Stimulated activated CD8-positive, alpha-beta memory T cell treated with anti-CD3 and anti-CD28 coated beads, Interleukin-2, amount 100 ng/mL, for 48 hours (primary cell): ENCODE measurements around the gene TOPAZ1.

Experiments
- DNase-seq, 2 donors: peaks; one replicate each; pipeline ENCODE4 v3.0.0-alpha.2; 2020; ENCODE audit warnings: low read depth in 2 of 2

Gene TOPAZ1

DNA sequence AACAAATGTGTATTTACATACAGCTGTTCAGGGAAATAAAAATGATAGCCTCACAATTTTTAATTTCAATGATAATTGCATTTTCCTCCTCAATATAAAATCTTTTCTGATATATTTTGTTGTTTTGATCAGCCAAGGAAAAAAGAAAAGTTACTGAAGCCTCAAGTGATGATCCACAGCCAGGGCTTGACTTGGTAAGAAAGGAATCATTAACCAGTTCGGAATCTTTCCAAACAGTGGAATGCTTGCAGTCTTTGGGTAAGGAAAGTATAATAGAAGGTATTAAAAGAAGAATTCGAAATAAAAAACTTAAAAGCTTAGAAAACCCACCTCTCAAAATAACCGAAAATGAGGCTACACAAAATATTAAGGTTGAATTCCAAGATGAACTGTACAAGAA, 1.0 kb downstream of the TOPAZ1 start:
- DNase-seq, result no peak

DNA sequence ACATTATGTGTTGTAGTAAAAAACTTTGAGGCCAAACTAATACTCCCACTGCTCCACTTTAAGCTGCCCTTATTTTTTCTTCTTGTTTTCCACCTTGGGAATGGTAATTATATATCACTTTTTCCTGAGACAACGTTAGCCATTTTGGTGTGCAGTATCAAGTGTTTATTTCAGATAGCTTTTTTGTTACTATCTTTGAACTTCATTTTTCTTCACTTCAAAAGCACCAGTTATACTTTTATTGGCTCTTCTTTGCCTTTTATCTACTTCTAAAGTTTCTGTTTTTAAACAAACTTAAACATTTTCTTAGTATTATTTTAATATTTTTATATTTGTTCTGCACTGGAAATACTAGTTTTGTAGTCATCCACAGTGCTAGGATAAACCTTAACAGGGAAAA, 6.5 kb downstream of the TOPAZ1 start:
- DNase-seq, result no peak

DNA sequence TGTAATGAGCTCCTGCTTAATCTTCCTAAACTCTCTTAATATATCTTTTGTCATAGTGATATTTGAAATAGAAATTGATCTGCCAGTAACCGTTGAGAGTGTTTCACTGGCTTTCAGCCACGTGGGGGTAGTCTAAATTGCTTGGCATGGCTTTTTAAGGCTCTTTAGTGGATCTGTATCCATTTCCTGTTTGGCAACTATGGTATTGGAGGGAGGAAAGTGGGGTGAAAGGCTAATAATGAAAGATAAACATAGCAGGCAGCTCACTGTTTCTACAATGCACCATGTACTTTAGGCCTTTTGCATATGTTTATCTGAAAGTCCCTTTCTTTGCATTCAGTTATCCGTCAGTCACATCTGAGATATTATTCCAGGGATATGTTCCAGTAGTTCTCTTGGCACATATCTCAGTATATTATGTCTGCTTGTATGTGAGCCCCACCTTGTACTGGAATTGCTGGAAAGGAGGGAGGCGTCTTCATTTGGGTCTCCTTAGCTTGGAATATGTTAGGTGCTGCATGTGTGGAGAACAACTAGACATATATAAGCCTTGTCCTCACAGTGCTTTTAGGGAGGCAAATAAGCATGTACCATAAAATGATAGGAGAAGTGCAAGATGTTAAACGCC, 10.8 kb downstream of the TOPAZ1 start:
- no peak for DNase-seq

DNA sequence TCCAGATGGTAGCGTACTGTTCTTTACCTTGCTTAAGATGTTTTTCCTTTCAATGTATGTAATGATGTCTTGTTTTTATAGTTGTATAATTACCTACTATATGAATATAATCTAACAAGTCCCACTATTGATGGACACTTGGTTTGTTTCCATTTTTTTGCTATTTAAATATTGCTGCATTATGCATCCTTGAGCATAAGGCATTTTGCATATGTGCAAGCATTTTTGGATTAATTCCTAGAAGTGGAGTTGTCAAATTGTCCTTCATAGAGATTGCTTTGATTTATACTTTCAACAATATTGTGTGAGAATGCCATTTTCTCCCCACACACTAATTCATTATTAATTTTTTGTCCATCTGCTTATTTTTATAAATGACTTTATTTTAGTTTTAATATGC, 17.7 kb downstream of the TOPAZ1 start:
- DNase-seq, result no peak

DNA sequence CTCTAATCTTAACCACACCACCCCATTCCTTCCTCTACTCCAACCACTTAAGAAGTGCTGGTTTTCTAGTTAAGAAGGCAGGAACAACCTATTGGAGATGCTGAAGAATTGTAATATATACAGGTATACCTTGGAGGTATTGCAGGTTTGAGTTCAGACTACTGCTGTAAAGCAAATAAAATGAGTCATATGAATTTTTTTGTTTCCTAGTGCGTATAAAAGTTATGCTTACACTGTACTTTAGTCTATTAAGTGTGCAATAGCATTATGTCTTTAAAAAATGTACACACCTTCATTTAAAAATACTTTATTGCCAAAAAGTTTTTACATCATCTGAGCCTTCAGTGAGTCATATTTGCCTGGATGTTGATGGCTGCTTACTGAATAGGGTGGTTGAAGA, 22.5 kb downstream of the TOPAZ1 start:
- no peak for DNase-seq

DNA sequence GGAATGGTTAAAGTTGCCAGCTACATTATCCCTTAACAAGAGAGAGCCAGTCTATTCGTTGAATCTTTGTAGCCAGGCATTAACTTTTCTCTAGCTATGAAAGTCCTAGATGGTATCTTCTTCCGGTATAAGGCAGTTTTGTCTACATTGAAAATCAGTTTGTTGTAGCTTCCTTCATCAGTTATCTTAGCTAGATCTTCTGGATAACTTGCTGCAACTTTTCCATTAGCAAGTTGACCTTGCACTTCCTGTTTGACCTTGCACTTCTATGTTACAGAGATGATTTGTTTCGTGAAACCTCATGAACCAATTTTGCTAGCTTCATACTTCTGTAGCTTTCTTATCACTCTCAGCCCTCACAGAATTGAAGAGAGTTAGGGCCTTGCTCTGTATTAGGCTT, 24.1 kb downstream of the TOPAZ1 start:
- no peak for DNase-seq

DNA sequence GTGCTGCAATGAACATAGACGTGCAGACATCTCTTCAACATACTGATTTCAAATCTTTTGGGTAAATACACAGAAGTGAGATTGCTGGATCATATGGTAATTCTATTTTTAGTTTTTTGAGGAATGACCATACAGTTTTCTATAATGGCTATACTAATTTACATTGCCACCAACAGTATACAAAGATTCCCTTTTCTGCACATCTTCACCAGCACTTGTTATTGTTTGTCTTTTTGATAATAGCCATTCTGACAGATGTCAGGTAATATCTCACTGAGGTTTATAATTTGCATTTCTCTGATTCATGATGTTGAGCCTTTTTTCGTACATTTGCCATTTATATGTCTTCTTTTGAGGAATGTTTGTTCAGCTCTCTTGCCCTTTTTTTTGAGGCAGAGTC, 30.5 kb downstream of the TOPAZ1 start:
- no peak for DNase-seq

DNA sequence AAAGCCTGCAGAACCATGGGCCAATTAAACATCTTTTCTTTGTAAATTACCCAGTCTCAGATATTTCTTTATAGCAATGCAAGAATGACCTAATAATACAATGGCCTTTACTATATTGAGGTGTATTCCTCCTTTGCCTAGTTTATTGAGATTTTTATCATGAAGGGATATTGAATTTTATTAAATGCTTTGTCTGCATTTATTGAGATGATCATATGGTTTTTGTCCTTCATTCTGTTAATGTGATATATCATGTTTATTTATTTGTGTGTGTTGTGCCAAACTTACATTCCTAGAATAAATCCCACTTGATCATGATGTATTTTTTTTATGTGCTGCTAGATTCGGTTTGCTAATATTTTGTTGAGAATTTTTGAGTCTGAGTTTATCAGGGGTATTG, 36.2 kb downstream of the TOPAZ1 start:
- no peak for DNase-seq

DNA sequence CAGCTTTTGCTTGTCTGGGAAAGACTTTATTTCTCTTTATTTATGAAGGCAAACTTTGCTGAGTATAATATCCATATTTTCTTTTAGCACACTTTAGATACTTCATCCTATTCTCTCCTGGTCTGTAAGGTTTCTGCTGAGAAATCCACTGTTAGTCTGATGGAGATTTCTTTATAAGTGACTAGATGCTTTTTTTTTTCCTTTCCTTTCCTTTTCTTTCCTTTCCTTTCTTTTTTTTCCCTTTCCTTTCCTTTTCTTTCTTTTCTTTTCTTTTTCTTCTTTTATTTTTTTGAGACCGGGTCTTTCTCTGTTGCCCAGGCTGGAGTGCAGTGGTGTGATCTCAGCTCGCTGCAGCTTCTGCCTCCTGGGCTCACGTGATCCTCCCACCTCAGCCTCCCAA, 38.4 kb downstream of the TOPAZ1 start:
- no peak for DNase-seq

DNA sequence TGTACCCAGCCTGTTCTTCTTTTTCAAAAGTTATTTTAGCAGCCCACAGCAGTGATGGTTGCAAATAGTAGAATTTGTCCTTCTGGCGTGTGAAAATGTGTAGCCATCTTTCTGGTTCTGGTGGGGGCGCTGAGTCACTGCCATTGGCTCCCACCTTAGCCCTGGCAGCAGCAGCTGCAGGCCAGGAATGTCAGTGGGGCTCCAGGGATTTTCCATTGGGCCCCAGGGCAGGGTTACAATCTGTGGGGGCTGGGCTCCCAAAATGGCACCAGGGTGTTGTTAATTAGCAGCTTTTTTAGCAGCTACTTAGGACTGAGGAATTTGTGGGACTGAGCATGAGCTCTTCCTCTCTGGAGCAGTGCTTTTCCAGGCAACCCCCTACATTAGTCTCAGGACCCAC, 38.9 kb downstream of the TOPAZ1 start:
- no peak for DNase-seq

DNA sequence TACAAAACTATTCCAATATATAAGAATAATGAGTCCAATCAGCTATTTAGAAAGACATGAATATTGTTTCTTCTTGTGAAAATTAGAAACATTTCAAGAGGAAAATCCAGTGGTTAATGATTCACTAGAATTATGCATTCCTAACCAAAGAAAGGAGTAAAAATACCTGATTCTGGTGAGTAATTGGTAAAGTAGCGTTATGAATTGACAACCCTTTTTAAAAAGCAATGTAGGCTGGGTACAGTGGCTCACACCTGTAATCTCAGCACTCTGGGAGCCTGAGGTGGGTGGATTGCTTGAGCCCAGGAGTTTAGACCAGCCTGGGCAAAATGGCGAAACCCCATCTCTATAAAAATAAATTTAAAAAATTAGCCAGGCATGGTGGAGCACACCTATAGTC, 43.3 kb downstream of the TOPAZ1 start:
- DNase-seq, result no peak

DNA sequence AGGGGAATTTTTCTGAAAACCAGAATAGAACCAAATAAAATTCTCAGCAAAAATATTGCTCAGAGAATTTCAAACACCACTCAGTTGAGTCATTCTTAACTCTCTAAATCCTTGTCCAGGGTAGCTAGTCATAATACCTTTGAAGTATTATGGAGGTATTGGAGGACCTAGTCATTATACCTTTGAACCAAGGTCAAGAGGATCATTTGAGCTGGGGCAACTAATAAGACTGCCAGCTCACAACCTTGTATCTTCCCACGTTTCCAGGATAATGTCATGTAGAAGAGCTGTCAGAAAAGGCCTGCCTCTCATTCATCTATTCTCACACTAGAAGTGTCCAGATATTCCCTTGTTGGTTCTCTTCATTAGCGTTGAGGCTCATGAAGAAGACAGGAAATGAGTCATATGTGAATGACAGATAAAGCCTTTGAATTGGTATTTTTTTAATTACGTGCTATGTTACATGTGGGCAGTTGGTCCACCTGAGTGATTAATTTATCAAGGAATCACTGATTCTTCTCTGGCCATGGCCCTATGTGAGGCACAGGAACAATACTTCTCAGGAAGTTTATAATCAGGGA, 48.3 kb downstream of the TOPAZ1 start:
- DNase-seq, result no peak

DNA sequence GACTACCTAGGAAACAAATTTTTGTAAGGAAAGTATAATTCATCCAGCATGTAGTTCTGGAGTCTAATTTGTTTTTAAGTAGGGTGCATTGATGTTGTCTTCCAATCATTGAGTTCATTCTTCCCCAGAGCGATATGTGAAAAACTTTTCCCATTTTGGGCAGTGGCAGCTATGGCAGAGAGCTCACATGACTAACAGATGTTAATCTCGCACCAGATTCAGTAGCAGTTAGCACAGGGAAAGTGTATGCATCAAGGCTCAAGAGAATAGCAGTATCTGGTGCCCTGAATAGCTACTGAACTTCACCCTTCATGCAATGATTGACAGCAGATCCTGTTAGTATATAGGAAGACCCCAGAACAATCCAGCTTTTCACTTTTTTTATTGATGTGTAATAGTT, 50.6 kb downstream of the TOPAZ1 start:
- no peak for DNase-seq

DNA sequence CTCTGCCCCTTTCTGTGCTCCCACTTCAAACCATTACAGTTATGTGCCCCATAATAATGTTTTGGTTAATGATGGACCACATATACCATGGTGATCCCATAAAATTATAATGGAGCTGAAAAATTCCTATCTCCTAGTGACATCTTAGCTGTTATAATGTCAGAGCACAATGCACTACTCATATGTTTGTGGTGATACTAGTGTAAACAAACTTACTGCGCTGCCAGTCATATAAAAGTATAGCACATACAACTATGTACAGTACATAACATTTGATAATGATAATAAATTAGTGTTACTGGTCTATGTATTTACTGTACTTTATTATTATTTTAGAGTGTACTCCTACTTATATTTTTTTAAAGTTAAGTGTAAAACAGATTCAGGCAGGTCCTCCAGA, 51.3 kb downstream of the TOPAZ1 start:
- no peak for DNase-seq

DNA sequence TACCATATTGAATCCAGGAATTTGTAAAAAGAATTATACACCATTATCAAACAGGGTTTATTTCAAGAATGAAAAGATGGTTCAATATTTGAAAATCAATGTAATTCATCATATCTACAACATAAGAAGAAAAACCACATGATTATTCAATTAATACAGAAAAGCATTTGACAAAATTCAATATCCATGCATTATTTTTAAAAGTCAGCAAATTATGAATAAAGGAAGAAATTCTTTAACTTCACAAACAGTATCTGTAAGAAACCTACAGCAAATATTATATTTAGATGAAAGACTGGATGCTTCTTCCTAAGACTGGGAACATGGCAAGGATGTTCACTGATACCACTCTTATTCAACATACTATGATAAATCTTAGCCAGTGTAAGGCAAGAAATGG, 55.6 kb downstream of the TOPAZ1 start:
- DNase-seq, result no peak

DNA sequence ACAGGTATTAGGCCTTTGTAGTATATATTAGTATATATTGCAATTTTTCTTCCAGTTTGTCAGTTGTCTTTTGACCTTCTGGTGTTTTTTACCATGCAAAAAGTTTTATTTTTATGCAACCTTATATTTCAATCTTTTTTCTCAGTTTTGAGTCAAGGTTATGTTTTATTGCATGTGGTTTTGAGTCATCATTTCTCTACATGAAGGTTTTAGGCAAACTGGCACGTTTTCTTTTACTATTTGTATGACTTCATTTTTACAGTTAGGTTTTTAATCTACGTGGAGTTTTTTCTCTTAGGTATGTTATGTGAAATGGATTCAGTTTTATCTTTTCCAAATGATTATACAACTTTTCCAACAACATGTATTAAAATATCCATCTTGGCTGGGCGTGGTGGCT, 60.1 kb downstream of the TOPAZ1 start:
- no peak for DNase-seq

DNA sequence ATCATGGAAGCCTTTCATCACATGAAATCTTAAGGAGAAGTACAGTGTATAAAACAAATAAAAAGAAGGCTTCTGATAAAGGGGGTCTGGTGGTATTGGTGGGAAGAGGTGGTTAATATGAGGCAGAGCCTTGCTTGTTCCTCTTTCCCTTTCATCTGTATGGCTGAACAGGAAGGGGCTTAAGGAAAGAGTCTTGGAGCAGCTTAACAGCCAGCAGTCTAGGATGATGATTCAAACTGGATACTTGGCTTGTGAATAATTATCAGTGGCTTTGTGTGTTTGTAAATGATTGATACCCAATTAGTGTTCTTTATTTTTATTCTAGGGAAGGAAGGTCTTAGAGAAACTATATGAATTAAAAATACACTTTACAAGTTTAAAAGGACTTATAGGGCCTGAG, 67.8 kb downstream of the TOPAZ1 start:
- DNase-seq, result no peak

DNA sequence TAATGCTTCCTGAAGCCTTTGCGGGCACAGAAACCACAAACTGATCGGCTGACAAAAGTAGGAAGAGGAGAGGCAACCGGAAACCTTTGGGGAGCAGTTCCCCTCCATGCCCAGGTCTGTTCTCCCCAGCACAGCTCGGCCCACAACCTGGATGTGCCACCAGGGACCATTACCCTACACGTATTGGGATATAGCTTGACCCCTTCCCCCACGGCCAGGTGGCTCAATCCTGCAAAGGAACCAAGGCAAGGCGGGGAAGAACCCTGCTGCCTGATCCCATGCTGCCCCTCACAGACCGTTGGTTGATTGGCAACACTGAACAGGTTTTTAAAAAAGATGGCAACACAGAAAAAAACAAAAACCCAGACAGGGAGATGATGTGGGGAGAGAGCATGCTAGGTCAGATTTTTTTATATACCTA, 77.2 kb downstream of the TOPAZ1 start:
- no peak for DNase-seq

DNA sequence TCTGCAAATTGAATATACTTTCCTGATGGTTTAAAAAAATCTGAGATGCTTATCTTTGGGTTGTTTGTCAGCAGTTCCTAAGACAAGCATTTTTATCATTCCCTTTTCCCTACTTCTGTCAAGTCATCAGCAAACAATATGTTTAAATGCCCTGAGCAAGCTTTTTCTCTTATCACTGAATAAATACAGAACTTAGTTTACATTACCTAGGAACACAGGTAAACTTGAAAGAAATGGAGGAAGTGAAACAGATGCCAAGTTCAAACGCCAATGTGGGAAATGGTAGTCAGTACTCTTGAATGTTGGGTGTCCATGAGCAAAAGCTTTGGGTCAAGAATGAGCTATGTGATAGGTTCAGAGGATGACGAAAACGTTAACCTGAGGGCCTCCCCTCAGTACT, 79.6 kb downstream of the TOPAZ1 start:
- no peak for DNase-seq

DNA sequence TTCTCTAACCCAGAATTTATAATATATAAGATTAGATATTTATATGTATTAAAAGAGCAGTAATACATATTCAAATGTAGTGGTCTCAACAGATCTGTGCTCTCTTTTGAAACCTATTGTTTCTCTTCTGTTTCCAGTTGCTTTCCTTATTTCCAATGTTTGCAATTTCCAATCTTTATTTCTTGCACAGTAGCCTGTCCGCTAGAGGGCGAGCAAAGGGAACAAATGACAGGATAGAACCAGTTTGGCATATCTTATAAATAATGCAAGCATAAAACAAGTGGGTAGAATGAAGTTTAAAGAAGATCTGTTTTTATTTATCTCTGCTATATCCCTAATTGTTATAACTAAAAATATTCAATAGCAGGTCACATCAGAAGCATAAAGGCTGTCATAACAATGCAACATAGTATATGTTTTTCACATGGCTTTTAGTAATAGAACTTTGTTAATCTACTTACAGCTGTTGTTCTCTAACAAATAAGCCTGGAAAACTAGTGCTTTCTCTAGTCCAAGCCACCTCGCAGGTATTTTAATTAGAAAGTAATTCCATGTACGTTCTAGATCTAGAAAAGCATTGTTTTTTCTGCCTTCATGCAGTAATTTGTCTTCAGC, 81.8 kb downstream of the TOPAZ1 start:
- DNase-seq, result peak; percentile 19 to 40

DNA sequence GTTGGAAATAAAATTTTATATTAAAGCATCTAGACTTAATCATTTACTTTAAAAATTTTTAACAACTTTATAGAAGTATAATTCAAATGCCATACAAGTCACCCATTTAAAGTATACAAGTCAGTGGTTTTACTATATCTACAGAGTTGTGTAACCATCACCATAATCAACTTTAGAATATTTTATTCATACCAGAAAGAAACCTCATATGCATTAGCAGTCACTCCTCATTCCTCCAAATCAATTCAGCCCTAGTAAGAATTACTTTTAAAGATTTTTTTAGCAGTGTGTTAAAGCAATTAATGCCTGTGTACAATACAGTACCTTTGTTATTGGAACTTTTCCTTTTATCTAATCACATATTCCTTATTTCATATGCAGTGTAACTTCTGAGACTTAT, 82.9 kb downstream of the TOPAZ1 start:
- DNase-seq, result no peak

DNA sequence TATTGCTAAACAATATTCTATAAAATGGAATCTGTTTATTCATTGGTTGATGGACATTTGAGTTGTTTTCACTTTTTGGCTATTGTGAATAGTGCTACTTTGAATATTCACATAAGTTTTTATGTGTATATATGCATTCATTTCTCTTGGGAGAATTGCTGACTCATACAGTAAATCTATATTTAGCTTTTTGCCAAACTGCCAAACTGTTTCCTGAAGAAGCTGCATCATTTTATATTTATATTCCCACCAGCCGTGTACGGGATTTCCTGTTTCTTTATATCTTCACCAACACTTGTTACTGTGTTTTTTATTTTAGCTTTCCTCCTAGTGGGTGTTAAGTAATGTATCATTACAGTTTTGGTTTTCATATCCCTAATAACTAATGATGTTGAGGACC, 84.3 kb downstream of the TOPAZ1 start:
- DNase-seq, result no peak

DNA sequence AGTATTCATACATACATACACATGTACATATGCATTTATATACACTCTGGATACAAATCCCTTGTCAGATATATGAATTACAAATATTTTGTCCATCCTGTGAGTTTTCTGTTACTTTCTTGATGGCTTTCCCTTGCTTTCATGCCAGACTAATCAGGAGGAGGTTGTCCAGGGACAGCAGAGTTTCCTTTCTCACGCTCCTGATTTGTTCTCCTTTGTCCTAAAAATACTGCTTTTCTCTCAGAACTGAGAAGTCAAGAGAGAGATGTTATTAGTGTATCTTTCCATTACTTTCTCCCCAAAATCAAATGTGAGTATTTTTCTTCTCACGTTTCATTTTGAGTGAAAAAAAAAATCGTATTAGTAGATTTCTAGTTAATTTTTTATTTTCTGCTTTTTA, 84.8 kb downstream of the TOPAZ1 start:
- no peak for DNase-seq

DNA sequence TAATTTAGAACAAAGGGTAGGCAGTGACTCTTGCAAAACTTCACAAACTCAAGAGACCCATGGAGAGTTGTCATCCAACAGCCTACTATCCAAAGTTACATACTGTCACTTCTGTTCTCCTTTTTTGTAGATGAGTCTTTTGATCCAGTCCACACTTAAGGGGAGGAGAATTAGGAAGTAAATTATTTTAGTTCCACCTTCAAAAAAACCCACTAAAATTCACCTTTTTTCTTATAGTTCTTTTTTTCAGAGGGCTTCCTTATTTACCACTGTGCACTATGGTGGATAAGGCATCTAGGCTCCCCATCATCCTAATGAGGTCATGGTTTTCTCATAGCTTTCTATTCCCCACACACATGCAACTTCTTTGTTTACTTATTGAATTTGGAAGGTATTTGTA, 88.3 kb downstream of the TOPAZ1 start:
- no peak for DNase-seq
